ENCODE data around the gene PDRG1.
"Not testable (repeated sequence)": the region's sequence is repeated elsewhere in the genome, so short reads cannot be mapped to it uniquely, and the experiment has no call there.

PDRG1 gene

DNA sequence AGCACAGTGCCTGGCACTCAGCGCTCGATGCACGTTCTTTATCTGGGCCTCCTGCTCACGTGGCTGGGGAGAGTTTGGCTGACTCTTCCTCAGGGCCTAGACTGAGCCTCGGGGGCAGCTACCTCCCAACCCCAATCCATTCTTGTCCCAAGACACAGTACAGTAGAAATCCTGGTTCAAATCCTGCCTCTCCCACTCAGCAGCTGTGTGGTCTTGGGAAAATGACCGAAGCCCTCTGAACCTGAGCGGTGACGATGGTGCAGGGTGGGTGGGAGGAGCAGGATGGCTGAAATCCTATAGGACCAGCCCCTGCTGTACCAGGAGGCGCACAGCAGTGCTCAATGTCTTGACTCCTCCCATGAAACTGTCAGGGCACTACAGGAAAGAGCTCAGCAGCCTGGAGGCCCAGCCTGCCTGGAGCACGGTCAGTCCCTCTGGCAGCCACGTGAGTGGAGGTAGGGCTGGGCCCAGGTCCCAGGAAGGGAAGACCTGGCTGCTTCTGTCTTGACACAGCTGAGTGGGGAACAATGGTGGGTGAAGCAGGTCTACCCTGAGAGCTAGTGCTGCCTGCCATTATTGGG lies 31.5 kb downstream of the PDRG1 start:
- no peak for DNase-seq (ENCODE audit: low spot score)
- ChIA-PET CTCF (no interaction called here), POLR2A (ENCODE audit: low non-redundant PET) (no interaction called here)
- H3K27ac ChIP-seq = no peak overlapping the region
- TF ChIP-seq, protein P1, sequence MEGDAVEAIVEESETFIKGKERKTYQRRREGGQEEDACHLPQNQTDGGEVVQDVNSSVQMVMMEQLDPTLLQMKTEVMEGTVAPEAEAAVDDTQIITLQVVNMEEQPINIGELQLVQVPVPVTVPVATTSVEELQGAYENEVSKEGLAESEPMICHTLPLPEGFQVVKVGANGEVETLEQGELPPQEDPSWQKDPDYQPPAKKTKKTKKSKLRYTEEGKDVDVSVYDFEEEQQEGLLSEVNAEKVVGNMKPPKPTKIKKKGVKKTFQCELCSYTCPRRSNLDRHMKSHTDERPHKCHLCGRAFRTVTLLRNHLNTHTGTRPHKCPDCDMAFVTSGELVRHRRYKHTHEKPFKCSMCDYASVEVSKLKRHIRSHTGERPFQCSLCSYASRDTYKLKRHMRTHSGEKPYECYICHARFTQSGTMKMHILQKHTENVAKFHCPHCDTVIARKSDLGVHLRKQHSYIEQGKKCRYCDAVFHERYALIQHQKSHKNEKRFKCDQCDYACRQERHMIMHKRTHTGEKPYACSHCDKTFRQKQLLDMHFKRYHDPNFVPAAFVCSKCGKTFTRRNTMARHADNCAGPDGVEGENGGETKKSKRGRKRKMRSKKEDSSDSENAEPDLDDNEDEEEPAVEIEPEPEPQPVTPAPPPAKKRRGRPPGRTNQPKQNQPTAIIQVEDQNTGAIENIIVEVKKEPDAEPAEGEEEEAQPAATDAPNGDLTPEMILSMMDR (conservative IDR thresholded peaks at IDR 0.05; ENCODE audit: low read depth) = no peak

DNA sequence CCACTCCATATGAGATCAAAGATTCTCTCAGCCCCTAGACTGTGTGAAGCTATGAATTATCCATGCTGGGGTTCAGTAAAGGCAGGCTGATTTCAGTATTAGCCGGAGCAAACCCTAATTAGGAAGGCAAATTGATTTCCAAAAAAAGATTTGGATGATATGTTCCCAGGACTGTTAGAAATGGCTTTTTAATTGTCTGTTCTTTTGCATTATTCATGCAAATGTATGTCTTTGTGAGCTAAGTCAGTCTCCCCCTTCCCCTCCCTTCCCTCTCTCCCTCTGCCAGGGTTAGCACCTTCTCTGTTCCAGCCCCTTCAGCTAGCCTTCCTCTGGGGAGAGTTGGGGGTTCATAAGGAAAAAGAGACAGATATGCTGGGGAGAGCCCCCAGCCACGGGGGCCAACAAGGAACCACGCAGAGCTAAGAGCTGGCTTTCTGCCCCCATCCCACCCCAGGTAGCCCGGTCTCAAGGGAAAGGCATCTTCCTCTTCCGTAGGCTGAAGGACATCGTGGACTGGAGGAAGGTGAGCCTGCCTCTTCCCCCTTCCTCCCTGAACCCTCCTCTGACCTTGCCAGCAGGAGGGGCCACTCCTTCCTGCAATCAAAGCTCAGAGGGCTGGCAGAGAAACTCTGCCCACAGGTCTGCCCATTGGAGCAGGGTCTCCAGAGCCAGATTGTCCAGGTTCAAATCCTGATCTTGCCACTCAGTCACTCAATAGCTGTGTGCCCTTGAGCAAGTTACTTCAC lies 32.3 kb downstream of the PDRG1 start:
- no peak overlapping the region for H3K27ac ChIP-seq
- ChIA-PET CTCF (interaction anchor here (0.5 to 1.2 kb wide), 3 partner anchors 21 to 566 kb away, joined by 3 to 7 read pairs (median 3); no protein-coding TSS in a partner anchor), POLR2A (ENCODE audit: low non-redundant PET) (no interaction called here)
- TF ChIP-seq, protein P1 (conservative IDR thresholded peaks at IDR 0.05; ENCODE audit: low read depth) = no peak
- no peak for DNase-seq (ENCODE audit: low spot score)

DNA sequence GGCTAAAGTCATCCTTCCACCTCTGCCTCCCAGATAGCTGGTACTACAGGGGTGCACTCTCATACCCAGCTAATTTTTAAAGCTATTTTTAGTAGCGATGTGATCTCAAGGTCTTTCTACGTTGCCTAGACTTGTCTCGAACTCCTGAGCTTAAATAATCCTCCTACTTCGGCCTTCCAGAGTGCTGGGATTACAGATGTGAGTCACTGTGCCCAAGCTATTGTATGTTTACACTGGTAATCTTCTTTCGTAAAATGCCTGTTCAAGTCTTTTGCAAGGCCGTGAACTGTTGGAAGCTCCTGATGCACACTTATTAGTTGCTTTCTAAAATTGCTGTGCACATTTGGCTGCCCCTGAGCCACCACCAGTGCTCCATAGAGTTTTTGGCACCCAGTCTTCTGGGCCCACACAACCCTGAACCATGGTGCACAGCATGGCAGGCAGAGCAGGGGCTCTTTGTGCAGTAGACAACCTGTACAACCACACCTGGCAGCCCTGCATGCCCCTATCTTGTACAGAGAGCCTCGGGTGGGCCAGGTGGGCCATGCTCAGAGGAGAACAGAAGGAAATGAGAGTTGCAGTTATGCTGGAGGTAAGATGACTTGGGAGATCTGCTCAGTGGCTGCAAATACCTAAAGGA lies 33.3 kb downstream of the PDRG1 start:
- ChIA-PET CTCF (interaction anchor here (0.5 to 1.2 kb wide), 4 partner anchors 20 to 567 kb away, joined by 3 to 7 read pairs (median 3); no protein-coding TSS in a partner anchor), POLR2A (ENCODE audit: low non-redundant PET) (interaction anchor here (0.6 kb wide), 1 partner anchor 352 kb away, joined by 3 read pairs; no protein-coding TSS in a partner anchor)
- DNase-seq (ENCODE audit: low spot score) = no peak
- no peak overlapping the region for H3K27ac ChIP-seq
- TF ChIP-seq, protein P1 (conservative IDR thresholded peaks at IDR 0.05; ENCODE audit: low read depth) = no peak

DNA sequence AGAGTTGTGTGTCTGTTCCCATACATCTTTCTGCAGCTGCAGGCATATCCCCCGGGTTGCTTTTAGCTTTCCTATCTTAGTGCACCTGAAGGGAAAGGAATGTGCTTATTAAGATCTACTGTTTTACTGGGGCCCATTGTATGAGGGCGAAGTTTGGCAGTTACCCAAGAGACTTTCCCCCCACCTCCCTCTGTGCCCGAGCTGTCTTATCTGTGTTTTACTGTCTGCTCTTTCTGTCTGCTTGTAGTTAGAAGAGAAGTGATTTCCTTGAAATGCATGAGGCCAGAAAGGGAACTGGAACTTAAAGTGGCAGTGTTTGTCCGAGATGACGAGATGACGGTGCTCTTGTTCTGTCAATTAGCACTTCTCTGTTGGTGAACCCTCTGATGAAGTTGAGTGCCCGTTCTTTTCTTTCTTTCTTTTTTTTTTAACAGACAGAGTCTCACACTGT lies 33.9 kb downstream of the PDRG1 start:
- H3K27ac ChIP-seq; POLR2A ChIA-PET (ENCODE audit: low non-redundant PET); DNase-seq (ENCODE audit: low spot score): not testable (repeated sequence)
- CTCF ChIA-PET = interaction anchor here (0.6 kb wide), 1 partner anchor 144 kb away, joined by 3 read pairs; no protein-coding TSS in a partner anchor

DNA sequence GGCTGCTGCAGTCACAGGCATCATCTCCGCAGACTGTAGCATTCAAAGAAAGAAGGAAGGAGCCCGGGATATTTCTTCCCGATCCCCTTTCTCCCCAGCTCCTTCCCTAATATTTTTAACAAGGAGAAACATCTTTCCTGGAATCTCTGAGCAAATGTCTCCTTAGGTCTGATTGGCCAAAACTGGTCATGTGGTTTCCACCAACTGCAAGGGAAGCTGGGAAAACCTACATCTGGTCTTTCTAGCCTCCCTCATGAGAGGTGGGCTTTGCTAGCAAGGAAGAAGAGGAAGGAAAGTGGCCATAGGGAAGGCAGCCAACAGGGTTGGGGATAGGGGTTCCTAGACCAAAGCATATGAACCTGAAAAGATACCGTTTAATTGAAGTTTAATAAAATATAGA lies 35.1 kb downstream of the PDRG1 start:
- ChIA-PET CTCF (interaction anchor here (0.7 kb wide), 1 partner anchor 1314 kb away, joined by 4 read pairs; no protein-coding TSS in a partner anchor), POLR2A (ENCODE audit: low non-redundant PET) (no interaction called here)
- TF ChIP-seq, protein P1 (conservative IDR thresholded peaks at IDR 0.05; ENCODE audit: low read depth) = no peak
- H3K27ac ChIP-seq = no peak overlapping the region
- no peak for DNase-seq (ENCODE audit: low spot score)

DNA sequence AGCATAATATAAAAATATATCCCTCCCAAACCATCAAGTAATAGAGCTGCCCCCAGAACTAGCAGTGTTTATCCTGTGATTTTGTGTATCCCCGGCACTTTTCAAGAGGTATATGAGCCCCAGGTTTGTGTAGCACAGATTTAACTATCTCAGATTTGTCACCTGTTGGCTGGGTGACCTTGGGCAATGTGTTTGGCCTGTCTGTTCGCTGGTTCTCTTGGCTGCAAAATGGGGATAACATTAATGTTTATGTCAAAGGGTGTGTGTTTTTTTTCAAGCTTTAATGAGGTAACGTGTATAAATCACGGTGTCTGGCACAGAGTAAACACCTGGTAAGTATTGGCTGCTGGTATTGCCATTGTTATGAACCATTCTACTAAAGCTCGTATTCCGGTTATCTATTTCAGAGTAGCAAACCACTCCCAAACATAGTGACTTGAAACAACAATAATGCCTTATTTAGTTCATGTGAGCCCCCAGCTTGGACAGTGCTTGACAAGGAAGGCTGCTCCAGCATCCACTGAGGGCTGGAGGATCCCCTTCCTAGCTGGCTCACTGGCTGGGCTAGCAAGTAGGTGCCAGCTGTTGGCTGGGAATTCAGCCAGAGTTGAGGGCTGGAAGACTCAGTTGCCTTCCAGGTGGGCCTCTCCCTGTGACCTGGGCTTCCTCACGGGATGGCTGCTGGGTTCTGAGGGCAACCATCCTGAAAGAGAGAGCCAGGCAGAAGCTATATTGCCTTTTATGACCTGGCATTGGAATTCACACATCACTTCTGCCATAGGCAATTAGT lies 36.2 kb downstream of the PDRG1 start:
- POLR2A ChIA-PET (ENCODE audit: low non-redundant PET) = no interaction called here
- CTCF ChIA-PET = no interaction called here
- H3K27ac ChIP-seq = no peak overlapping the region
- DNase-seq (ENCODE audit: low spot score) = no peak
- TF ChIP-seq, protein P1 (conservative IDR thresholded peaks at IDR 0.05; ENCODE audit: low read depth) = no peak
